Stimulated activated memory B cell treated with anti-CD40 and anti-IgM and Interleukin-4, amounts not matched to agents 10 μg/mL and 1 μg/mL and 100 μg/mL, for 72 hours (primary cell): ENCODE measurements around the gene LINC00237.

Experiments
- ATAC-seq: fragments of 150-1000 bp; cut with Tn5 transposase; 2 replicates; pipeline ENCODE4 v1.10.0; 2021
- H3K27ac Mint-ChIP-seq: one replicate; pipeline ENCODE4 v1.8.0; 2022; ENCODE audit warnings: mild to moderate bottlenecking, mixed read lengths
- H3K27me3 Mint-ChIP-seq: one replicate; pipeline ENCODE4 v1.8.0; 2022; ENCODE audit warnings: mixed read lengths
- H3K36me3 Mint-ChIP-seq: one replicate; pipeline ENCODE4 v1.8.0; 2022; ENCODE audit warnings: mixed read lengths
- H3K4me1 Mint-ChIP-seq: one replicate; pipeline ENCODE4 v1.8.0; 2022; ENCODE audit warnings: mixed read lengths
- H3K4me3 Mint-ChIP-seq: one replicate; pipeline ENCODE4 v1.8.0; 2022; ENCODE audit warnings: mild to moderate bottlenecking, moderate library complexity, mixed read lengths
- H3K9me3 Mint-ChIP-seq: one replicate; pipeline ENCODE4 v1.8.0; 2022; ENCODE audit warnings: mixed read lengths

The LINC00237 gene

DNA sequence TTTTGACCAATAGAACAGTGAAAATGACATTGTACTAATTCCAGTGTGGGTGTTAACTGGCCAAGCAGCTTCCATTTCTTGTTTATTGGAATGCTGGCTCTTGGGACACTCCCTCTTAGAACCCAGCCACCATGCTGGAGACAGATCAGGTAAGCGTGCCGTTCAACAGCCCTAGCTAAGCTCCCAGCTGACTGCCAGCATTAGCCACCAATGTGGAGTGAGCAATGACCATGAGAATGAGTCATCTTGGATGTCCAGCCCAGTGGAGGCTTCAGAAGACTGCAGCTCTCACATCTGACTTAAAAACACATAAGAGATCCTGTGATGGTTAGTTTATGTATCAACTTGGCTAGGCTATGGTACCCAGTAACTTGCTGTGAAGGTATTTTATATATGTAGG, 3.0 kb upstream of the LINC00237 start:
- H3K4me3 Mint-ChIP-seq = no peak overlapping the region
- peaks cover 69% of the 10 kb centered on the region for H3K27me3 Mint-ChIP-seq
- no peaks in the 10 kb centered on the region for H3K36me3 Mint-ChIP-seq
- no peak overlapping the region for H3K27ac Mint-ChIP-seq
- ATAC-seq = no peak
- H3K9me3 Mint-ChIP-seq = no peaks in the 10 kb centered on the region
- H3K4me1 Mint-ChIP-seq = peaks cover 5% of the 10 kb centered on the region

DNA sequence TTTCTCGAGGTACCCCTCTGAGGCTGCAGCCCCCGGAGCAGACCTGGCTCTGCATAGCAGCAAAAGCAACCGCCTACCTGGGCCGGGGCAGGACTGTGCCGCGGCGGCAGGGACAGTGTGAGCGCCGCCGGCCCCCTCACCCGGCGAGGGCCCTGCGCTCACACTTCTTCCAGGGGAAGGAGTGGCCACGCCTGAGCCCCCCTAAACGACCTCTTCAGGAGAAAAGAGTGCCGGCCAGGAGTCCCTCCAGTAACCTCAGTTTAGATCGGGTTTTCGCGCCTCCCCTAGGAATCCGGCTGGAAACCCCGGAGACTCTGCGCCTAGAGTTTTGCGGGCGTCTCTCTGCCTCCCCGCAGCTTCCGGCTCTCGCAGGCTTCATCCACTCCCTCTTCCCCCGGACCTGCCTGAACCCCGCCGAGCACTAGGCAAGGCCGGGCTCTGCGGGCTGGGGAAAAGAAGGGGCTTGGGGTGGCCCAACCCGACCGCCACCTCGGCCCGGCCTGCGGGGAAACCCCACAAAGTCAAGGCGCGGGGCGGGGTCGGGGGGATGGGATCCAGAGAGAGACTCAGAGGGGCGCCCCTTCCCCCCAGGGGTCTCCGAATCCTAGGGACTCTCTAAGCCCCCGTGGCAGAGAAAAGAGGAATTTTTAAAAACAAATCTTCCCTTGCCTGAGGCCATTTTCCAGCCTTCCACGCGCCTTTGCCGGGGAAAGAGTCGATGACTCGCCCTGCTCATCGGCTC, 558 bp downstream of the LINC00237 start:
- Mint-ChIP-seq H3K27me3 (peaks cover 77% of the 10 kb centered on the region), H3K4me1 (peaks cover 11% of the 10 kb centered on the region), H3K27ac (no peak overlapping the region), H3K4me3 (peak overlapping the region; percentile 12), H3K9me3 (no peaks in the 10 kb centered on the region), H3K36me3 (no peaks in the 10 kb centered on the region)
- no peak for ATAC-seq

DNA sequence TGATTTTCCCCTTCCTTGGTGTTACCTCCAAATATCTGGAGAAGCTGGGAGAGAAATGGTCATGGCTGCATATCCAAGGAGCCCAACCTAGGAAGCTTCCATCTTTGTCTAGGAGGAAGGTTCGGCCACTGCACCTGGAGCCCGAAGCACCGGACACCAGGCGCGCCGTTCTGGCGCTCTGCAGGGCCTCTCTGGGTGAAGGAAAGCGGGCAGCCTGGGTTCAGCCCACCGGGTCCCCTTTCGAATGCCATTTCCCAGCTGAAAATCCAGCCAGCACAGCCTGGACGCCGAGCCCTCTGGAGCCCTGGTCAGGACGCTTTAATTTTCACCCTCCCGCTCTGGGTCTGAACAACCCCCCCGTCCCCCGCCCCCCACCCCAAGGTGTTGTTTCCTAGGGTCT, 1.2 kb downstream of the LINC00237 start:
- Mint-ChIP-seq H3K4me1 (peaks cover 14% of the 10 kb centered on the region), H3K36me3 (no peaks in the 10 kb centered on the region), H3K4me3 (no peak overlapping the region), H3K27me3 (peaks cover 80% of the 10 kb centered on the region), H3K9me3 (no peaks in the 10 kb centered on the region), H3K27ac (no peak overlapping the region)
- ATAC-seq = no peak

DNA sequence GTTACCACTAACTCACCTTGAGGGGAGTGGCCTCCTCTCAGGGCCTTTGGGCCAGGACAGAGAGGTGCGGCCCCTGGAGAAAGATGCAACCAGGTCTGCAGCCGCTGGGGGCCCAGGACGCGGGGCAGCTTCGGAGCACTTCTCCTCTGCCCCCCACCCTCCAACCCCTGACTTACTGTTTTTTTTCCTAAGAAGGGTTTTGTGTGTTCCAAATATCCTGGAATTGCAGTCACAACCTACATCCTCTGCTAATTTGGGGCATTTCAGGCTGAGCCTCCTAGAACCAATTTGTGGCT, 1.7 kb downstream of the LINC00237 start:
- no peak overlapping the region for H3K27ac Mint-ChIP-seq
- no peaks in the 10 kb centered on the region for H3K36me3 Mint-ChIP-seq
- ATAC-seq = no peak
- no peaks in the 10 kb centered on the region for H3K9me3 Mint-ChIP-seq
- peaks cover 14% of the 10 kb centered on the region for H3K4me1 Mint-ChIP-seq
- H3K27me3 Mint-ChIP-seq = peaks cover 83% of the 10 kb centered on the region
- no peak overlapping the region for H3K4me3 Mint-ChIP-seq

DNA sequence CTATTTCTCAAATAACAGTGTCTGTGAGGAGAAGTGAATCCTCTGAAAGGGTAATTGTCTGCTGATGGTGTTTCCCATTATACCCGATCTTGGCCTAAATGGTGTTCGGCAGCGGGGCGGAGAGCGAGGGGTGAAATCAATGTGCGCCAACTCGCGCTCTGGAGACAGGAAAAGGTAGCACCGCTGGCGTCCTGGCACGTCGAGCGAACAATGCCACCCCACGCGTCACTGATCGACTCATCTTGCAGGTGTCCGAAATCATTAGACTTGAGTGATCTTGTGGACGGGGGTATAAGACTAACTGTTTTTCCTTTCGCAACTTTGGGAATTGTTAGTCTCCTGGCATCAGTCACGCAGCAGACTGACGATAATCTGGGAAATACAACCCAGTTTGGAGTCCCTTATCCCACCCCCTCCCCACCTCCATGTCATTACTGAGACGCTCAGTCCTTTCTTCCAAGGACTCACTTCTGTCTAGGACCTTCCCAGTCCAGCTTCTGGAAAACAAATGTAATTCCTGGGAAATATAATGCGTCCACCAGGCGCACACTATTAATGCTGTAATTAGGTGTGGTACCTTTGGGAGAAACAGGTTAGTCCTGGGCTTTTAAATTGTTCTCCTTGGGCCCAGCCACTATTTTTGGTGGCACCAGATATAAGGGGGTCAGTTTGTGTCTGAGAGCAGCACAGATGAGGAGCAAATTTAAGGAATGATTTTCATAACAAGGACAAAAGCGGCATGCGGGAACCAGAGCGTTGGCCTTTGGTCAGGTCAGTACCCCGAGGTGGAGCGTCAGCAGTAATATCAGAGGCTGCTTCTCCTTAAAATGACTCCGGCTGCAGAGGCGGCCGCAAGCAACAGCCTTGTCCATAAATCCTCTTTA, 2.3 kb downstream of the LINC00237 start:
- Mint-ChIP-seq H3K27me3 (peaks cover 88% of the 10 kb centered on the region), H3K4me1 (peaks cover 14% of the 10 kb centered on the region), H3K27ac (no peak overlapping the region), H3K4me3 (no peak overlapping the region), H3K36me3 (no peaks in the 10 kb centered on the region), H3K9me3 (no peaks in the 10 kb centered on the region)
- ATAC-seq = no peak

DNA sequence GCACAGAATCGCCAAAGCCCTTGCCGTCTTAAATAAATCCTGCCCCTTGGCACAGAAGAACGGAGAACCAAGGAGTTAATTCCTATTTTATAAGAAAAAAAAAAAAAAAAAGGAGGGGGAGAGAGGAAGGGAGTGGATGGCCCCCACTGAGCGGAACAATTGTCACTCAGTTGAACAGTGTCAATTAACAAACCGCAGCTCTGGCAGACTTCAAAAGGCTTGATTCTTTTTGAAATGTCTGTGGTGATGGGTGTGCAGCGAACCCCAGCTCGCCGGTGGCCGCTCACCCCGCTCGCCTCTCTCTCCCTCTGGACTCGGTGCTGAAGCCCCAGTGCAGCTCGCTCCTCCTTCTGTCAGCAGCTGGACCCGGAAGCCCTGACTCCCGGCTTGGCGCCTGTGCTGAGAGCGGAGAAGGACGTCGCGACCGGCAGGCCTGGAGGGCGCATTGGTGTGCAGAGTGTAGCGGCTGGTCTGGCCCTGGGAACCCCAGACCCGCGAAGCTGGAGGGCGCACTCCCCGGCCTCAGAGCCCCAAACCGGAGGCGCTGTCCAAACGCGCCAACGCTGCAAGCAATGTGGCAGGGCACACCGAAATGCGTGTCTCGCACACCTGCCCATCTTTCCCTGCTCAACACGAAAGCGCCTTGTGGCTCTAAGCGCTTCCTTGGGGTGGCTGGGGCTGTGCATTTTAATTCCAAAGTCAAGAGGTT, 3.4 kb downstream of the LINC00237 start:
- H3K4me3 Mint-ChIP-seq = peak overlapping the region; percentile 58
- H3K27ac Mint-ChIP-seq = no peak overlapping the region
- no peaks in the 10 kb centered on the region for H3K36me3 Mint-ChIP-seq
- ATAC-seq = peak; percentile 35
- H3K4me1 Mint-ChIP-seq = peaks cover 14% of the 10 kb centered on the region
- peaks cover 88% of the 10 kb centered on the region for H3K27me3 Mint-ChIP-seq
- no peaks in the 10 kb centered on the region for H3K9me3 Mint-ChIP-seq

DNA sequence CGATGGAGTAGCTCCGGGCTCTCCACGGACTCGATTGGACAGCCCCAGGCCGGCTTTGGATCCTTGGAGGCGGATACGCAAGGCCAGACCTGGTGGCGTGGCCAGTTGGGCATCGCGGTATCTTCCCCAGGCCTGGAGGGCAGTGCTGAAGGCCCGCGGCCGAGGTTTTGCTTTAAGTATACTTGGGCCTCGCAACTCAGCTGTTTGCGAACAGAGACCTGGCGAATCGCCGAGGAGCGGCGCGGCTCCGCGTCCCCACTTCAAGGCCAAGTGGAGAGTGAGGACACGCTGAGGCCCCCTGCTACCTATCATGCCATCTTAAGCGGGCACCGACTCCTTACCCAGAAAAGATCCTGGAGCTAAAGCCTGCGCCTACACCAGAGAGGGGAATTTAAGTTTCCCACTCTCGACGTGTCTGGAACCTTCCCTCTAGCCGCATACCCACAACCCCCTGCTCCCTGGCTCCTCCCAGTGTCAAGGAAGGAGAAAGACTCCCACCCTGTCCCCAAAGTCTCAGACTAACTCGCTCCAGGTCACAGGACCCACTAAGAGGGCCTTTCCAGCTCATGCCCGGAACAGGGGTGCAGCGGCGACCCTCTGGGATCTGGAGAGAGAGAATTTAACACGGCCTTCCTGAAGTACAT, 4.1 kb downstream of the LINC00237 start:
- no peak for ATAC-seq
- H3K4me1 Mint-ChIP-seq = peaks cover 14% of the 10 kb centered on the region
- no peak overlapping the region for H3K27ac Mint-ChIP-seq
- H3K27me3 Mint-ChIP-seq = peaks cover 82% of the 10 kb centered on the region
- H3K36me3 Mint-ChIP-seq = no peaks in the 10 kb centered on the region
- H3K4me3 Mint-ChIP-seq = peak overlapping the region; percentile 58
- no peaks in the 10 kb centered on the region for H3K9me3 Mint-ChIP-seq

DNA sequence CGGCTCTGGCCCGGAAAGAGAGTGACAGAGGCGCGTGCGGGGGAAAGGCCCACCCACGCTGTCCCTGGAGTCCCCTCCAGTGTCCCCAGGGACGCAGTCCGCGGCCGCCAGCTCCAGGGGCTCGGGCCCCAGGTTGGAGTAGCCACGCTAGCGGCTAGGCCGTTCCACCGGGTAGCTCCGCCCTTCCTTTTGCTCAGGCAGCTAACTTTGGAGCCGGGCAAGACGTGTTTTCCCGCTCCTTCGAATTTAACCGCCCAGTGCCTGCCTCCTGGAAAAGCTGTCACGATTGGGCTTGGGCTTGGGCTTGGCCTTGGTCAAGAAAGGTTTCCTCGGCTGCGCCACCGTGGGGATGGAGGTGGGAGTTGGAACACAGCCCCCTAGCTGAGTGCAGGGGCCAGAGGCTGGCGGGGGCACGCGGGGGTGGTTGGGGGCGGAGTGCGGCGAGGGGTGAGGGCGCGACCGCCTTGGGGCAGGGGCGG, 4.7 kb downstream of the LINC00237 start:
- peaks cover 85% of the 10 kb centered on the region for H3K27me3 Mint-ChIP-seq
- peak overlapping the region; percentile 88 for H3K4me3 Mint-ChIP-seq
- no peaks in the 10 kb centered on the region for H3K9me3 Mint-ChIP-seq
- H3K36me3 Mint-ChIP-seq = no peaks in the 10 kb centered on the region
- peaks cover 14% of the 10 kb centered on the region for H3K4me1 Mint-ChIP-seq
- peak overlapping the region; percentile 72 for H3K27ac Mint-ChIP-seq
- ATAC-seq = no peak

DNA sequence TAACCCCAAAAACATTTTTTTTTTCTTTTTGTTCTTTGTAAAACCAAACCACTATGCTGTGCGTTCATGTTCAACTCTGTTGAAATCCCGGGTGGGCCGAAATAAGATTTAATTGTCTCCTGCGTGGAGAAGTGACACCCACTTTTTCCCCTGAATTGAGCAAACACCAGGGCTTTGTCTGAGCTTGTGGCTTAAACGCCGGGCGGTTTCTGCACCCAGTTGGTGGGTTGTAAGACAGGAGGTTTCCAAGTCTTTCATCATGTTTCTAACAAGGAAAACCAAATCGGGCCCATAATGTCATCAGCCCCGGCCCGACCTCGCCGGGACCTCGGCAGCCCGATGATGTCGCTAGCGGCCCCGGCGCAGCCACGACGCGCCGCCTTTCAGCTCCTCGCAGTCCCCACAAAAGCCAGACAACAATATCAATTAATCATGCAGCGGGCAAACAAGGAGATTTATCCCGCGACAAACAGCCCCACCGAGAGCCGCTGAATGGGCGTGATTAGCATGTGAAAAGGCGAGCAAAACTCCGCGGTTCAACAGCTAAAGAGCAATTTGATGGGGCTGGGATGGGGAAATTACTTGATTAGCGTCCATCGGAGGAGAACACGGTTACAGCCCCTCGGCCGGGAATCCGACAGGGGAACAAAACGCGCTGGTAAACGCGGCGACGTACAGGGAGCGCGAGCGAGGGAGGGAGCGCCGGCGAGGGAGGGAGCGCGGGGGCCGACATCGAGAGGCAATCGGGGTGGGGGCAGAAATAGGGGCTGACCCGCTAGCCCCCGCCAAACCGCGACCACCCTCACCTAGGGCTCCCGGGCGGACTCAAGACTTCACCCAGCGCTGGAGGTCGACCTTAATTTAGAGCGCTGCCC, 5.3 kb downstream of the LINC00237 start:
- H3K27ac Mint-ChIP-seq = peak overlapping the region; percentile 72
- no peaks in the 10 kb centered on the region for H3K9me3 Mint-ChIP-seq
- peaks cover 85% of the 10 kb centered on the region for H3K27me3 Mint-ChIP-seq
- peak overlapping the region; percentile 88 for H3K4me3 Mint-ChIP-seq
- H3K4me1 Mint-ChIP-seq = peaks cover 10% of the 10 kb centered on the region
- H3K36me3 Mint-ChIP-seq = no peaks in the 10 kb centered on the region
- no peak for ATAC-seq

DNA sequence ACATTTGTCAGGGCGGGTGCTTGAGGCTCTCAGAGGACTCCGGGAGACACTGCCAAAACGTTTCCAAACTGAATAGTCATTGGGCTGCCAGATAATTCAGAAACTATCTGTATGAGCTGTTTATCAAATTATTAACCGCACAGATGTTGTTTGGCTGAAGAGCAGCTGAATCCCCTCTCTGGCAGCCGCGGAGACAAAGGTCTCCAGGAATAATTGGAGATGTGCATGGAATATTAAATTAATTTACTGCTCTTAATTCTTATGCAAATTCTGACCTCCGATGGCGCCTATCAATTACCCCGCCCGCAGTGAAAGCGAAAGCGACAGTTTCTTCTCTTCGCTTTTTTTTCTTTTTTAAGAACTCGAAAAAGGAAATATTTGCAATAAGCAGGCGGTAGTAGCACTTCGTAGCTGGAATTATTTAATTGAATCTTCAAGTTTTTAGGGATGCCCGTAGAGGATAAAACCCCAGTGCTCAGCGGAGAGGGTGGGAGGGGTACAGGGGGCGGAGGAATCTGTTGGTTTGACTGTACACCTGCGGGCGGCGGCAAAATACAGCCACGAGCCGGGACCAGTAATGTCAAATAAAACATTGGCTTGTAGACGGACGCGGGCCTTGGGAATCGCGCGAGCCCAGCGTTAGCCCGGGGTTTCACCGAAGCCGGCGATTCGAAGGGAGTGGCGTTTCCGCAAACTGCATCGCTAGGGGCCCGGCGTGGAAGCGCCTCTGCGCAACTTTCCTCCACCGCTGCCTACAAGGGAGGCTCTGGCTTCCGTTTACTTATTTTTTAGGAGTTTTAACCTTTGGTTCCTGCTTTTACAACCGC, 6.2 kb downstream of the LINC00237 start:
- peak overlapping the region; percentile 72 for H3K27ac Mint-ChIP-seq
- ATAC-seq = peak; percentile 60
- peaks cover 10% of the 10 kb centered on the region for H3K4me1 Mint-ChIP-seq
- peaks cover 76% of the 10 kb centered on the region for H3K27me3 Mint-ChIP-seq
- H3K36me3 Mint-ChIP-seq = no peaks in the 10 kb centered on the region
- no peaks in the 10 kb centered on the region for H3K9me3 Mint-ChIP-seq
- peak overlapping the region; percentile 88 for H3K4me3 Mint-ChIP-seq

DNA sequence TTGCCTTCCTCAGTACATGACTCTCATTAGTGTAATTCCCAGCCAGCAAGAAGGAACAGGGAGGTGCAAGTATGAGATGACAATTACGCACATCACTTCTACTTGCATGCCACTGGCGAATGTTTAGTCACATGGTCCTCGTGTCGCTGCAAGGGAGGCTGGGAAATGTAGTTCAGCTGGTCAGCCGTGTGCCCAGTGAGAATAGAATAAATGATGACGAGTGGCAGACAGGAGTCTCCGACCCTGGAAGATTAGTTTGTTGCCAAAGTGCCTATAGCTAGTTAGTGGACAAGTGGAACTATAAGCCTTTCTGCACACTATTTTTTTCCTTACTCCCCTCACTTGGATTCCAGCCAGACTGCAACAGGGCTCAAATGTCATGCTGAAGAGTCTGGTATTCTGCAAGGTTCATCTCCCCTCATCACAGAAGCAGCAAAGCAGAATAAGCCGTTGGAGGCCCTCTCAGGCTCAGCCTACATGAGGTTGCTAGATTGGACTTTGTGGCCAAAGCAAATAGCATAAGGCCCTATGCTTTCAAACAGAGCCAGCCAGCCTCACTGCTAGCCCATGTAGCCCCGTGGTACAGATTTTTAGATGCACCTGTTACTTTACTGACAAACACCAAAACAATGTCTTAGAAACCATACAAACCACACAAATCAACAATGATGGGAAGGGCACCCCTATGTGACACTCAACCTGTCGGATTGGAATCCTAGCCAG, 9.7 kb downstream of the LINC00237 start:
- Mint-ChIP-seq H3K9me3 (no peaks in the 10 kb centered on the region), H3K27me3 (peaks cover 53% of the 10 kb centered on the region), H3K36me3 (no peaks in the 10 kb centered on the region), H3K4me3 (no peak overlapping the region), H3K4me1 (peaks cover 10% of the 10 kb centered on the region), H3K27ac (no peak overlapping the region)
- no peak for ATAC-seq

DNA sequence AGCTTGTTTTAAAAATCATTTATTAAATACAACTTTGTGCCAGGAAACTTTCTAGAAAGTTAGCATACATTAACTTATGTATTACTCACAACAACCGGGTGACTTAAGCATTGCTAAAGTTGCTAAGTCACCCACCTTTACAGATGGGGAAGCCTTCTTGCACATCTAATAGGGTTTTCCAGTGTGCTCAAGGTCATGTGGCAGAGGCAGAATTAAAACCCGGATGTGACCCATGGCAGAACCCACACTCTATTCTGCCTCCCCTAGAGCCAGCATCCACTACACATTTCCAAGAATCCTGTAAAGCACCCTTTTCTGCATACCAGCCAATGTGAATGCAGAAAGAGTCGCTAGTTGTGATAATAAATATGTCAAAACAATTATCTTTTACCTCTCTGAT, 13.4 kb downstream of the LINC00237 start:
- ATAC-seq = no peak
- H3K27me3 Mint-ChIP-seq = peaks cover 56% of the 10 kb centered on the region
- H3K36me3 Mint-ChIP-seq = no peaks in the 10 kb centered on the region
- H3K4me1 Mint-ChIP-seq = peaks cover 7% of the 10 kb centered on the region
- no peak overlapping the region for H3K4me3 Mint-ChIP-seq
- no peak overlapping the region for H3K27ac Mint-ChIP-seq
- no peaks in the 10 kb centered on the region for H3K9me3 Mint-ChIP-seq

DNA sequence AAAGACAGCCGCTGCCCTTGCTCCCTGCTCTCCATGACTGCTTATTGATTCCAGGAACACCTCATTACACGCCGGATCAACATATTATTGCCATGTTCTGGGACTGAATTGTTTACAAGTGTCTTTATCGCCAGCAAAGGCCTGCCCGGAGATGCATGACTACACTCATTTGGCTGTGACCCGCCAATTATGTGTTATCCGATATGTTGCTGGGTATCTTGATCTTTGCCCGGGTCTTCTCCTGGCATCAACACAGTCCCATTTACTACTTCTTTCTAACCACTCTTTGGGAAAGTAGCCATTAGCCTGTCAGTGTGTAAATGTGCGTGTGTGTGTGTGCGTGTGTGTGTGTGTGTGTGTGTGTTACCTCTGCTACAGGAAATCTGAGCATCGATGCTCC, 15.4 kb downstream of the LINC00237 start:
- no peak for ATAC-seq
- Mint-ChIP-seq H3K27me3 (peaks cover 43% of the 10 kb centered on the region), H3K27ac (no peak overlapping the region), H3K36me3 (no peaks in the 10 kb centered on the region), H3K4me3 (no peak overlapping the region), H3K9me3 (no peaks in the 10 kb centered on the region), H3K4me1 (peaks cover 7% of the 10 kb centered on the region)
